Measurements from ENCODE around the gene CCDC40. TPM values are rescaled to one million over a fixed set of nuclear protein-coding genes. Genes with fewer than 3 reads are reported as not detected.

Gene CCDC40
- total RNA-seq, 2 experiments from 2014 or later, result not detected

GRCh38 chr17:80125656-80126448 lies 89.4 kb downstream of the CCDC40 start:
- BruUV-seq (replicated peaks), result no TSS peak
- Histone ChIP-seq H3K27ac (ENCODE audit: low read depth, low read length, poor library complexity, severe bottlenecking) (no peak overlapping the region), H3K4me3 (ENCODE audit: low read depth, low read length, poor library complexity, severe bottlenecking) (no peak overlapping the region), H2AFZ (ENCODE audit: low read length) (no peak overlapping the region), H3K36me3 (ENCODE audit: insufficient read depth, low read length) (no peaks in the 10 kb centered on the region), H3K9me3 (ENCODE audit: low read length) (no peaks in the 10 kb centered on the region), H3K4me2 (ENCODE audit: low read length) (no peak overlapping the region), H4K20me1 (ENCODE audit: insufficient read depth, low read length) (peaks cover 5% of the 10 kb centered on the region; the same call in 1 of the 2 replicates), H3K79me2 (ENCODE audit: insufficient read depth, low read depth, low read length) (no peaks in the 10 kb centered on the region), H3K9me2 (ENCODE audit: insufficient read depth, low read length) (no peaks in the 10 kb centered on the region), H3K4me1 (ENCODE audit: insufficient read depth, low read length, poor library complexity, severe bottlenecking) (no peaks in the 10 kb centered on the region)
- ChIA-PET CTCF (ENCODE audit: unreplicated experiment) (no interaction called here), POLR2A (no interaction called here)
- intact Hi-C loops (cut with micrococcal nuclease; ENCODE audit: unreplicated experiment), result no loop called here
- no peak for DNase-seq (ENCODE audit: low spot score)
- TF ChIP-seq CTCF (conservative IDR thresholded peaks at IDR 0.05; ENCODE audit: low read length), result no peak
- no peak for TF ChIP-seq EZH2phosphoT487 (IDR thresholded peaks at IDR 0.05; ENCODE audit: borderline replicate concordance, low read depth, low read length)

GRCh38 chr17:80126449-80126715 lies 89.9 kb downstream of the CCDC40 start:
- no peak overlapping the region for H3K4me3 ChIP-seq (ENCODE audit: low read depth, low read length, poor library complexity, severe bottlenecking)
- no peaks in the 10 kb centered on the region for H3K9me3 ChIP-seq (ENCODE audit: low read length)
- H3K36me3 ChIP-seq (ENCODE audit: insufficient read depth, low read length), result no peaks in the 10 kb centered on the region
- CTCF ChIA-PET (ENCODE audit: unreplicated experiment), result no interaction called here
- H3K4me1 ChIP-seq (ENCODE audit: insufficient read depth, low read length, poor library complexity, severe bottlenecking), result no peaks in the 10 kb centered on the region
- no peak overlapping the region for H2AFZ ChIP-seq (ENCODE audit: low read length)
- H3K4me2 ChIP-seq (ENCODE audit: low read length), result no peak overlapping the region
- intact Hi-C loops (cut with micrococcal nuclease; ENCODE audit: unreplicated experiment), result no loop called here
- POLR2A ChIA-PET, result no interaction called here
- H3K27ac ChIP-seq (ENCODE audit: low read depth, low read length, poor library complexity, severe bottlenecking), result no peak overlapping the region
- H3K9me2 ChIP-seq (ENCODE audit: insufficient read depth, low read length), result no peaks in the 10 kb centered on the region
- DNase-seq (ENCODE audit: low spot score), result no peak
- BruUV-seq (replicated peaks), result no TSS peak
- peaks cover 5% of the 10 kb centered on the region; the same call in 1 of the 2 replicates for H4K20me1 ChIP-seq (ENCODE audit: insufficient read depth, low read length)
- H3K79me2 ChIP-seq (ENCODE audit: insufficient read depth, low read depth, low read length), result no peaks in the 10 kb centered on the region
- no peak for TF ChIP-seq EZH2phosphoT487 (IDR thresholded peaks at IDR 0.05; ENCODE audit: borderline replicate concordance, low read depth, low read length)
- no peak for TF ChIP-seq CTCF (conservative IDR thresholded peaks at IDR 0.05; ENCODE audit: low read length)

GRCh38 chr17:80129006-80129565 lies 92.6 kb downstream of the CCDC40 start:
- Histone ChIP-seq H3K4me3 (ENCODE audit: low read depth, low read length, poor library complexity, severe bottlenecking) (no peak overlapping the region), H4K20me1 (ENCODE audit: insufficient read depth, low read length) (peaks cover 5% of the 10 kb centered on the region; the same call in 1 of the 2 replicates), H3K27ac (ENCODE audit: low read depth, low read length, poor library complexity, severe bottlenecking) (no peak overlapping the region), H3K9me2 (ENCODE audit: insufficient read depth, low read length) (no peaks in the 10 kb centered on the region), H3K79me2 (ENCODE audit: insufficient read depth, low read depth, low read length) (no peaks in the 10 kb centered on the region), H3K4me2 (ENCODE audit: low read length) (no peak overlapping the region), H2AFZ (ENCODE audit: low read length) (no peak overlapping the region), H3K9me3 (ENCODE audit: low read length) (no peaks in the 10 kb centered on the region), H3K36me3 (ENCODE audit: insufficient read depth, low read length) (peaks cover 21% of the 10 kb centered on the region), H3K4me1 (ENCODE audit: insufficient read depth, low read length, poor library complexity, severe bottlenecking) (no peaks in the 10 kb centered on the region)
- no TSS peak for BruUV-seq (replicated peaks)
- CTCF ChIA-PET (ENCODE audit: unreplicated experiment), result interaction anchor here (0.6 kb wide), 1 partner anchor 37 kb away, joined by 4 read pairs; no protein-coding TSS in a partner anchor
- POLR2A ChIA-PET, result interaction anchor here (0.6 to 0.7 kb wide), 2 partner anchors 390 to 861 kb away, joined by 3 read pairs; no protein-coding TSS in a partner anchor
- TF ChIP-seq CTCF (conservative IDR thresholded peaks at IDR 0.05; ENCODE audit: low read length) (no peak), EZH2phosphoT487 (IDR thresholded peaks at IDR 0.05; ENCODE audit: borderline replicate concordance, low read depth, low read length) (no peak)
- intact Hi-C loops (cut with micrococcal nuclease; ENCODE audit: unreplicated experiment), result no loop called here
- no peak for DNase-seq (ENCODE audit: low spot score)
